Measurements from ENCODE around the gene EMC6. TPM values are rescaled to one million over a fixed set of nuclear protein-coding genes. Genes with fewer than 3 reads are reported as not detected.

EMC6 gene
- total RNA-seq, 1 experiment from 2014 or later = 36.8 TPM

DNA sequence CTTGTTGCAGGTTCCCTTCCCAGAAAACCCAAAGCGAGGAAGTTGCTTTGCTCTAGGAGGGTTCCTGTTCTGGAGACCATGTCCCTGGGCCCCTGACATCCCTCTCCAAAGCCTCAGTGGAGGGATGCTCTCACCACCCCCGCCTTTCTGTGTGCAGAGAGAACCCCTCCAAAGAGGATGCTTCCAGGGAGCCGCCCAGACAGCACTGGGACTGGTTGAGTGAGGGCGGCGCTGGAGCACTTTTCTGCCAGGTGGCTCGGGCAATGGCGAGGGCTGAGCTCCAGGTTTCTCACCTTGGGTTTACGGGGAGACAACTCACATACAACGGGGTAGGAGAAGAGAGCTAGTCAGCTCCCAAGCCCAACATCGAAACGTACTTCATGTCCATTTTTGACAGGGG, 7.3 kb downstream of the EMC6 start:
- H3K36me3 ChIP-seq (ENCODE audit: control insufficient read depth, insufficient read depth, low read length) = no peaks in the 10 kb centered on the region
- ChIA-PET CTCF (no interaction called here), POLR2A (no interaction called here)
- no peaks in the 10 kb centered on the region for H3K4me1 Mint-ChIP-seq (ENCODE audit: low read depth, unreplicated experiment)
- no peak for DNase-seq
- H3K27me3 Mint-ChIP-seq (ENCODE audit: insufficient read depth, unreplicated experiment) = no peaks in the 10 kb centered on the region
- no peak overlapping the region for H3K4me3 Mint-ChIP-seq (ENCODE audit: unreplicated experiment)
- H3K36me3 Mint-ChIP-seq (ENCODE audit: insufficient read depth, unreplicated experiment) = no peaks in the 10 kb centered on the region
- intact Hi-C loops (cut with micrococcal nuclease; ENCODE audit: unreplicated experiment) = no loop called here
- H3K4me1 ChIP-seq = no peaks in the 10 kb centered on the region
- H3K9me3 Mint-ChIP-seq (ENCODE audit: unreplicated experiment) = no peaks in the 10 kb centered on the region
- no TSS peak for BruUV-seq (replicated peaks)
- H3K27me3 ChIP-seq (replicated peaks; ENCODE audit: control insufficient read depth, insufficient read depth, low read length) = no peaks in the 10 kb centered on the region
- TF ChIP-seq CTCF (IDR thresholded peaks at IDR 0.05; ENCODE audit: insufficient read depth in 1 of 2, low read depth in 1 of 2, low read length in 1 of 2, severe bottlenecking in 1 of 2, unreplicated experiment in 1 of 2) = no peak
- no peaks in the 10 kb centered on the region for H3K9me3 ChIP-seq
- no peak overlapping the region for H3K27ac Mint-ChIP-seq (ENCODE audit: unreplicated experiment)
- no peak overlapping the region for H3K4me3 ChIP-seq (ENCODE audit: low read depth, low read length)

DNA sequence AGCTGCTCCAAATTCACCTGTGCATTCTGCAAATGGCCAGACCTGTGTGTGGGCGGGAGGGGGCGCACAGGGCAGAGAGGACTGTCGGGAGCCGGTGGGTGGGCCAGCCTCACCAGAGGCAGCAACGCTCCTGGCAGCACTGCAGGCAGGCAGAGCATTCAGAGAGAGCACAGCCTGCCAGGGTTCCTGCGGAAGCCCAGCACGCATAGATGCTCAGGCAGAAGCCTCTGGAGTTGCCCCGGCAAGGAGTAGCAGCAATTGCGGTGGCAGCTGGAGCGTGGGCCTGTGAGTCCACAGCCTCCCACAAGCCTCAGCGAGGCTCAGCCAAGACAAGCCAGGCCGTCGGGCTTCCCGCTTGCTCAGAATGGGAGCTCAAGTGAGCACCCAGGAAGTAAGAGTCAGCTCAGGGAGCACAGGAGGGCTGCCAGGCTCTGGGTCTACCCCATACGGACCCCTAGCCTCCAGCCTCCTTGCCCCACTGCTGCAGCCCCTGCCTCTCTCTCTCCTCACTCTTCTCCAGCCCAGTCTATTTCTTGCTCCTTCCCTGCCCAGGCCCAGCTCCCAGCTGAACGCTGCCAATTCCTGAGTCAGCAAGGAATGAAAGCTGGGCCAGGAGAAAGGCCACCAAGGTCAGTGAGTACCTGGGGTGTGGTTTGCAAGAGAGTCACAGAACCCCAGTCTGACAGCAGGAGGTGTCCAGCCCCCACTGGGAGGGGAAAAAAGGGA, 9.6 kb downstream of the EMC6 start:
- no peak for TF ChIP-seq CTCF (IDR thresholded peaks at IDR 0.05; ENCODE audit: insufficient read depth in 1 of 2, low read depth in 1 of 2, low read length in 1 of 2, severe bottlenecking in 1 of 2, unreplicated experiment in 1 of 2)
- Mint-ChIP-seq H3K36me3 (ENCODE audit: insufficient read depth, unreplicated experiment) (no peaks in the 10 kb centered on the region), H3K4me1 (ENCODE audit: low read depth, unreplicated experiment) (no peaks in the 10 kb centered on the region), H3K27ac (ENCODE audit: unreplicated experiment) (no peak overlapping the region), H3K9me3 (ENCODE audit: unreplicated experiment) (no peaks in the 10 kb centered on the region), H3K4me3 (ENCODE audit: unreplicated experiment) (no peak overlapping the region), H3K27me3 (ENCODE audit: insufficient read depth, unreplicated experiment) (no peaks in the 10 kb centered on the region)
- Histone ChIP-seq H3K4me1 (no peaks in the 10 kb centered on the region), H3K4me3 (ENCODE audit: low read depth, low read length) (no peak overlapping the region), H3K27me3 (replicated peaks; ENCODE audit: control insufficient read depth, insufficient read depth, low read length) (no peaks in the 10 kb centered on the region), H3K9me3 (no peaks in the 10 kb centered on the region), H3K36me3 (ENCODE audit: control insufficient read depth, insufficient read depth, low read length) (no peaks in the 10 kb centered on the region)
- intact Hi-C loops (cut with micrococcal nuclease; ENCODE audit: unreplicated experiment) = no loop called here
- ChIA-PET POLR2A (no interaction called here), CTCF (no interaction called here)
- no peak for DNase-seq
- BruUV-seq (replicated peaks) = no TSS peak

GRCh38 chr17:3678821-3679530, 10.4 kb downstream of the EMC6 start:
- Mint-ChIP-seq H3K36me3 (ENCODE audit: insufficient read depth, unreplicated experiment) (no peaks in the 10 kb centered on the region), H3K27ac (ENCODE audit: unreplicated experiment) (no peak overlapping the region), H3K9me3 (ENCODE audit: unreplicated experiment) (no peaks in the 10 kb centered on the region), H3K4me1 (ENCODE audit: low read depth, unreplicated experiment) (no peaks in the 10 kb centered on the region), H3K4me3 (ENCODE audit: unreplicated experiment) (no peak overlapping the region), H3K27me3 (ENCODE audit: insufficient read depth, unreplicated experiment) (no peaks in the 10 kb centered on the region)
- TF ChIP-seq CTCF (IDR thresholded peaks at IDR 0.05; ENCODE audit: insufficient read depth in 1 of 2, low read depth in 1 of 2, low read length in 1 of 2, severe bottlenecking in 1 of 2, unreplicated experiment in 1 of 2) = no peak
- ChIA-PET CTCF (no interaction called here), POLR2A (no interaction called here)
- H3K4me1 ChIP-seq = no peaks in the 10 kb centered on the region
- intact Hi-C loops (cut with micrococcal nuclease; ENCODE audit: unreplicated experiment) = no loop called here
- no peak for DNase-seq
- H3K27me3 ChIP-seq (replicated peaks; ENCODE audit: control insufficient read depth, insufficient read depth, low read length) = no peaks in the 10 kb centered on the region
- H3K9me3 ChIP-seq = no peaks in the 10 kb centered on the region
- no TSS peak for BruUV-seq (replicated peaks)
- H3K4me3 ChIP-seq (ENCODE audit: low read depth, low read length) = no peak overlapping the region
- H3K36me3 ChIP-seq (ENCODE audit: control insufficient read depth, insufficient read depth, low read length) = no peaks in the 10 kb centered on the region

Data from Caco-2 (cell line).